ENCODE measurements around the gene CTSA.

Gene CTSA

GRCh38 chr20:45940053-45940452 lies 48.9 kb downstream of the CTSA start:
- no peak for TF ChIP-seq CTCF (IDR thresholded peaks at IDR 0.05)
- TF ChIP-seq ZFX (IDR thresholded peaks at IDR 0.05; ENCODE audit: borderline replicate concordance) = no peak
- H3K27ac ChIP-seq = no peak overlapping the region

GRCh38 chr20:45940469-45940868 lies 49.3 kb downstream of the CTSA start:
- no peak for TF ChIP-seq CTCF (IDR thresholded peaks at IDR 0.05)
- no peak overlapping the region for H3K27ac ChIP-seq

GRCh38 chr20:45943613-45944012 lies 52.5 kb downstream of the CTSA start:
- H3K27ac ChIP-seq = no peak overlapping the region
- TF ChIP-seq CTCF (IDR thresholded peaks at IDR 0.05) = no peak
- TF ChIP-seq ZFX (IDR thresholded peaks at IDR 0.05; ENCODE audit: borderline replicate concordance) = no peak

GRCh38 chr20:45944151-45944964 lies 53.2 kb downstream of the CTSA start:
- no peak overlapping the region for H3K27ac ChIP-seq
- TF ChIP-seq CTCF (IDR thresholded peaks at IDR 0.05) (no peak), ZFX (IDR thresholded peaks at IDR 0.05; ENCODE audit: borderline replicate concordance) (no peak)

GRCh38 chr20:45944965-45945677 lies 54.0 kb downstream of the CTSA start:
- TF ChIP-seq CTCF (IDR thresholded peaks at IDR 0.05) (no peak), ZFX (IDR thresholded peaks at IDR 0.05; ENCODE audit: borderline replicate concordance) (no peak)
- no peak overlapping the region for H3K27ac ChIP-seq

GRCh38 chr20:45945678-45946148 lies 54.6 kb downstream of the CTSA start:
- H3K27ac ChIP-seq = no peak overlapping the region
- no peak for TF ChIP-seq CTCF (IDR thresholded peaks at IDR 0.05)
- no peak for TF ChIP-seq ZFX (IDR thresholded peaks at IDR 0.05; ENCODE audit: borderline replicate concordance)

All from 22Rv1 (cell line).